Stimulated activated CD4-positive, alpha-beta T cell treated with anti-CD3 and anti-CD28 coated beads, TNF-alpha, amount 100 ng/mL, for 48 hours (primary cell): ENCODE results near the gene RFC1.
"Not testable (repeated sequence)": the region's sequence is repeated elsewhere in the genome, so short reads cannot be mapped to it uniquely, and the experiment has no call there.

Source experiments
- DNase-seq, 3 donors: peaks; one replicate each; pipeline ENCODE4 v3.0.0-alpha.2; 2020; ENCODE audit warnings: low read depth in 3 of 3

The RFC1 gene

DNA sequence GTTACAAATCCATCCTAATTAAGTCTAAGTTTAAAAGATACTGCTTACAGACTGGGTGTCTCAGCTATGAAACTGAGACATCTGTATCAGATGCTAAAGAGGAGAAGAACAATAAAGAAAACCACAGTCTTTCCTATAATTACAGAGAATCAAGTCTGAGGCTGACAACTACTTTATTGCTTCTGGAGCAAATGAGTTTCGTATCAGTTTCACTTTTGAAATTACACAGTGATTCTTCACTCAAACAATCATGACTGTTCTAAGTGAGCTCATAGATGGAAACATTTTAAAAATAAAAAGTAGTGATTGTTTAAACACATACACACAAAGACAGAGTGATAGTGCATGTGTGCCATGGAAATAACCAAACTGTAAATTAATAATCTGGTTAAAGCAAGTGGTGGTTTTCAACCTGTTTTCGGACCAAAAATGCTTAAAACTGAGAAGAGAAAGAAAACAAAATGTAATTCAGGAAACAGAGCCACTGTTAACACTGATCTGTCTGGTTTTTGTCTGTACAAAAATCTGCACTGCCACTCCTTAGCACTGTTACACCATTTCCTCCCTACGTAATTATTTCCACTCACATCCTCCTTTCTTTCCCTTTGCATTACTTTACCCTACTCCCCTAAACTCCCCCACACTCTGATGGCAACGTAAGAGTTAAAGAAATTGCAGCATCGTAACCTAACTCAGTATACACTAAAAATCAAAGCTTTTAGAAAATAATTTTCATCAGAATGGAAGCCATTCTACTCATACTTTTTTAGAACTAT is 12.5 kb downstream of the RFC1 start:
- no peak for DNase-seq

DNA sequence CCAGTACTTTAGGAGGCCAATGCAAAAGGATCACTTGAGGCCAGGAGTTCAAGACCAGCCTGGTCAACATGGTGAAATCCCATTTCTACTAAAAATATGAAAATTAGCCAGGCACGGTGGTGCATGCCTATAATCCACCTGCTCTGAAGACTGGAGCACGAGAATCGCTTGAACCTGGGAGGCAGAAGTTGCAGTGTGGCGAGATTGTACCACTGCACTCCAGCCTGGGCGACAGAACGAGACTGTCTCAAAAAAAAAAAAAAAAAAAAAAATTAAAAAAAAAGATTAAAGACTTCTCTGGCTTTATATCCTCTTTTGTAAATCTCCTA is 13.0 kb downstream of the RFC1 start:
- DNase-seq = not testable (repeated sequence)

DNA sequence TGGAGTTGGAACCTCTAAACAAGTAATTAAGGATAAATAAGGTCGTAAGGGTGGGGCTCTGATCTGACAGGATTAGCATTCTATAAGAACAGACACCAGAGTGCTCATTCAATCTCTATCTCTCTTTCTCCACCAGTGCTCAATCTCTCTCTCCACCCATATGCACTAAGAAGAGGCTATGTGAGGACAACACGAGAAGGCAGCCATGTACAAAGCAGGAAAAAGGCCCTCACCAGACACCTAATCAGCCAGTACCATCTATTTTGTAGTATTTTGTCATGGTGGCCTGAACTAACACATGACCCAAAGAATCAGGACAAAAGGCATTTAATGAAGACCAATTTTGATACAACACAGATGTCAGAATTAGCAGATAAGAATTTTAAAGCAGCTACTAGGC is 16.8 kb downstream of the RFC1 start:
- DNase-seq = no peak

DNA sequence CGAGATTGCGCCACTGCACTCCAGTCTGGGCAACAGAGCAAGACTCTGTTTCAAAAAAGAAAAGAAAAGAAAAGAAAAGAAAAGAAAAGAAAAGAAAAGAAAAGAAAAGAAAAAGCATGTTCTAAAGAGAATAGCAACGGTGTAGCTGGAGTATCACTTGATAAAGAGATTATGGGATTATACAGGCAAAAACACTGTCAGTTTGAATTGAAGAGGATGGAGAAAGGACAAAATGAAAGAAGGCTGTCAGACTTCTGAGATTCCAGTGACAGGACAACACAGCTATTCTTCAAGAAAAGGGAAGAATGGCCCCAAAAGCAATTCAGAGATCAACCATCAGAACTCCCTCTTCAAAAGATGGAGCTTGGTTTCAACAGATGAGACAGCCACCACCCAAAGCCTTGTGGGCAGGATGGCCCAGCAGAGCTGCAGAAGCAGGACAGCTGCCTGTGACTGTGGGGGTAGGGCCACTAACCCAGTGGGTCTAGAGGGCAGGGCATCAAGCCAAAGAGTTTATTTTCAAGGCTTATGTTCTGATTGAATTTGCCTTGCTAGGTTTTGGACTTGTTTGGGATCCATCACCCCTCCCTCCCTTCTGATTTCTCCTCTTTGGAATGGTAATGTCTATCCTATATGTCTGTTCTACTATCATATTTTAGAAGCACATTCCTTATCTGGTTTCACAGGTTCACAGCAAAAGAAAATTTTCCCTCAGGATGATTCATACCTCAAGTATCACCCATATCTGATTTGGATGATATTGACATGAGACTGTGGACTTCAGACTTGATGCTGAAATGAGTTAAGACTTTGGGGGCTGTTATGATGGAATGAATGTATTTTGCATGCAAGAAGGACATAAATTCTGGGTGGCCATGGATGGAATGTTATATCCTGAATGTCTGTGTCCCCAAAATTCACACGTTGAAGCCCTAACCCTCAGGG is 17.5 kb downstream of the RFC1 start:
- DNase-seq = no peak

DNA sequence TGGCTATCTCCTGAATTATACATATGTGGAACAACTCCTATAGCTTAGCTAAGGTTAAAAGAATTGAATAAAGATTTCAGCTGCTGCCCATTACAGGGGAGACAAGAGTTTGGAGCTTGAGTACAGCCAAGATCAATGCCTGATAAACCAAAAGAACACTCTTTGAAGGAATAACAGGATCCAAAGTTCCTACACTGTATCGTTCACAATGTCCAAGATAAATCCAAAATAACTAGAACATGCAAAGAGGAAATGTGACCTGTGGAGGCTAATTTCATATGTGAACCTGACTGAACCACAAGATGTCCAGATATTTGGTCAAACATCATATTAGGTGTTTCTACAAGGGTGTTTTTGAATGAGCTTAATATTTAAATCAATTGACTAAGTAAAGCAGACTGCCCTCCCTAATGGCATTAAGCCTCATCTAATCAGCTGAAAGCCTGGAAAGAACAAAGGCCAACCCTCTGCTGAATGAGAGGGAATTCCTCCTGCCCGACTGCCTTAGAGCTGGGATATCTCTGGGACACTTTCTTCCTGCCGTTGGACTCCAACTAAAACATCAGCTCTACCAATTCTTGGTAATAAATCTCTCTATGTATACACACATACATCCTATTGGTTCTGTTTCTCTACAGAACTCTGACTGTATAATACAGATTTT is 19.2 kb downstream of the RFC1 start:
- no peak for DNase-seq

DNA sequence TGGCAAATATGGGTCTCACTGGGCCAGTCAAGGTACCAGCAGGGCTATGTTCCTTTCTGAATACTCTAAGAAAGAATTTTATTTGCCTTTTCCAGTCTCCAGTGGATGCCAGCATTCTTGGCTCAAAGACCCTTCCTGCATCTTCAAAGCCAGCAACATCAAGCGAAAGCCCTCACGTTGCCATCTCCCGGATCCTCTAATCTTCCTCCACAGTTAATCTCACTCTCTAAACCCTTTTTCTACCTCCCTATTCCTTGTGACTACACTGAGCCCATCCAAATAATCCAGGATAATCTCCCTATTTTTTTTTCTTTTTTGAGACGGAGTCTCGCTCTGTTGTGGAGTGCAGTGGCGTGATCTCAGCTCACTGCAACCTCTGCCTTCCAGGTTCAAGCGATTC is 23.4 kb downstream of the RFC1 start:
- no peak for DNase-seq

DNA sequence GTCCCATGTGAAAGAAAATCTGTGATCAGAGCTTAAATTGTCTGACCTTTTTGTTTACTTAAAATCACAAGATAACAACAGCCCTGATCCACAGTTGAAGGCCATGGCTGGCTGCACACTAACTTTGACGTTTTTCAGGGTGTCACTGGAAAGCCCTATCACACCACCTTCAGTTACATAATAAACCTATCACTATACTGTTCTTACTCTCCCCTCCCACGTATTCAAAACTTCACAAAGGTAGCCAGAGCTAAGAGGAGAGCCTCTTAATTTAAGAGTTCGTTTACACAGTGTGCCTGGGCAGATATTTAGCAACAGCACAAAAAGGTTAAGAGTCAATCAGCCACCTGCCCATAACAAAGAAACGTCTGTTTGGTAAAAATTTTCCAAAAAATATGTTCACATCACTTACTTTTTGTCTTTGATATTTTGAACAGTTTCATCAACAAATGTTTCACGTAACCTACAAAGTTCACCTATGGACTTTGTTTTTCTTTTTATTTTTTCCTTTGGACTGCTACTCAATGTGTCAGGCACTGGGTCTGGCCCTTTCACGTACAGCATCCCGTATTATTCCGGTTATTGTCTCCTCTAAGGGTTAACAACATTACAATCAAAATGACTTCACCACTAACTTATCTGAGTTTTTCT is 25.0 kb downstream of the RFC1 start:
- DNase-seq = no peak

DNA sequence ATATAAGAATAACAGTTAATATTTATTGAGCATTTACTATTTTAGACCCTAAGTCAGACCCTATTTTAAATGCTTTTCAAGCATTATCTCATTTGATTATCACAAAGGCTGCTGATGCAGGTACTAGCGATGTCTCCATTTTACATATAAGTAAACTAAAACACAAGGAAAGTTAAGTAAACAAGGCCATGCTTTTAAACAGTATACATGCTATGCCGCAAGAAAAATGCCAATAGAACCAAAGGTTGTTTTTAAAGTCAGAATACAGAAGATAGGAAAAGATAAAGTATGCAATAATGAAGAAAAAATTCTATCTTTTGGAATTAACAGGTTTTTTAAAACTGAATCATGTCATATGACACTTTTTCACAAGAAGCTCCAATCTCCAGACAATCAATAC is 26.2 kb downstream of the RFC1 start:
- no peak for DNase-seq

DNA sequence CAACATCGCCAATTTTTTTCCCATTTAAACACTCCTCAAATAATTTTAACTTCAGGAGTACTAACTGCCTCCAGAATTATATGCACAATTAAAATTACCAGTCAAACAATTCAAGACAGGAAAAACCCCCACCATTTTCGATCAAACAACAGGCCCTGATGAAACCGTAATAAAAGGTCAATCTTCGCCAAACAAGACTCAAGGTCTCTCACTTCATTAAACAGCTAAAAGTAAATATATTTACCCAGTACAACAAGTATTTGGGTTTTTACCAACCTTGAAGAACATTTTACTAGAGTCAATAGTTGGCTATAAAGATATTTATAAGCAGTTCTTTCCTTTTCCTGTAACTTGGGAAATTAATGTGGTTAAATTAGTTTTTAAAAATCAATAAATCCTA is 28.3 kb downstream of the RFC1 start:
- DNase-seq = no peak

DNA sequence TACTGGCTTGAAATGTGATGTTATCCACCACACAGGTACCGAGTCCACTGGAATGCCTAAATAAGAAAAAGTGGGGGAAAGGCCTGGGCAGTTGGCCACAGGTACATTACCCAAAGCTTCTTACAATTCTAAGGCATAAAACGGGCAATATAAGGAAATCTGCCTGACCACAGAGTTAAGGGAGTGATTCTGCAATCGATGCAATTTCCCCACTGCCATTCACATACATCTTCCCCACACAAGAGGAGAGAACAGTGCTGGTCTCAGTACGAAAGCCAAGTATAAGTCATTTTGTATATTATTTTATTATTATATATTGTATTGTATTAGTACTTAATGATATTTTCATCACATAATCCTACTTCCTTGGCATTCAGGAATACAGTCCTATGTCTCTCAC is 30.6 kb downstream of the RFC1 start:
- no peak for DNase-seq

DNA sequence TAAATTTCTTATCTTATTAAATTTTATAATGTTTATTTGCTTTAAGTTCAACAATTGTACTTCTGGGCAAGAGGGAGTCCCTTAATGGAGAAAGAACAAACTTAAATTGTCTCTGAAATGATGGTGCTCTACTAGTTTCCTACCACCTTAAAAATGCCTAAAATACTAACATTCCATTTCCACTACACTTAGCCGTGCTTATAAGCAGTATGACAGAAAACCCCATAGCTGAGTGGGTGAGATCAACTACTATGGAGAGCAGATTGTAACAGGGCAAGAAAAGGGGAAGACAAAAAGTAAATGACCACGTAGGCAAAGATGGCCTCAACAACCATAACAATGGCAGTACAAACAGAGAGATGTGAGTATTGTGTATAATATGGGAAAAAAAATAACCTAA is 35.0 kb downstream of the RFC1 start:
- no peak for DNase-seq

DNA sequence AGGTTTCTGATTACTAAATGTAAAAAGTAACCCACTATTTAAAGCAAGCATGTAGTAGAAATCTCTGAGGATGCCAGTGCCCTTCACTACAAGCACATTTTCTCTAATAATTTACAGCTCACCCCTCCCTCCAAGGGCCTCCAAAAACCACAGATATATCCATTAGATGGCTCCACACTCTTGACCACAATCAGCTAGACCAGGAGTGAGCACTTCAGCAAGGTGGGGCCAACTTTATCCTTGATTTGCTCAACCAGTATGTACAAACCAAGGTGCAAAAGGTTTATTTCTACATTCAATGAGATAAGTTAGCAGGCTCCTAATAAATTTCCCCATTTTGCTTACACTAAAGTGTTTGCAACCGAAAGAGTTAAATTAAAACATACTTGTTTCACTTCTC is 35.8 kb downstream of the RFC1 start:
- no peak for DNase-seq

DNA sequence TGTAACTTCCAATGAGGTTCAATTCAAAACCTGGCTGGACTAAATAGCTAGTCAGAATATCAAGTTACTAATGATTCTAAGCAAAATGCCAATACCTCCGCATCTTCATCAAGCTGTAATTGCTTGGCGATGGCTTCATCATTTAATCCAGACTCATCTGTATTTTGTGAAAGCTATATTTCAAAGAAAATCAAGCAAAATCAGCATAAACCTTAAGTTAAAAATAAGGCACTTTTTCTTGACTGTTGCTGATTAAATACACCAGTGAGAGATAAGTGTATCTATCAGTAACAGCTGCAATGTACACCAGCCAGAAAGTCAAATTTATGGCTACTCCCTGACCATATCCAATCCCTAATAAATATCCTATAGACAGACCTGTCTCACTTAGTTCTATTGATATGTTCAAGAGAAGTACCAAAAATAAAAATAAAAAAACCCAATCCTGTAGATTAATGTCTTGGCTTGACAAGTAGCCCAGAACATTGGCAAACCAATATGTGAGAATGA is 39.6 kb downstream of the RFC1 start:
- no peak for DNase-seq

DNA sequence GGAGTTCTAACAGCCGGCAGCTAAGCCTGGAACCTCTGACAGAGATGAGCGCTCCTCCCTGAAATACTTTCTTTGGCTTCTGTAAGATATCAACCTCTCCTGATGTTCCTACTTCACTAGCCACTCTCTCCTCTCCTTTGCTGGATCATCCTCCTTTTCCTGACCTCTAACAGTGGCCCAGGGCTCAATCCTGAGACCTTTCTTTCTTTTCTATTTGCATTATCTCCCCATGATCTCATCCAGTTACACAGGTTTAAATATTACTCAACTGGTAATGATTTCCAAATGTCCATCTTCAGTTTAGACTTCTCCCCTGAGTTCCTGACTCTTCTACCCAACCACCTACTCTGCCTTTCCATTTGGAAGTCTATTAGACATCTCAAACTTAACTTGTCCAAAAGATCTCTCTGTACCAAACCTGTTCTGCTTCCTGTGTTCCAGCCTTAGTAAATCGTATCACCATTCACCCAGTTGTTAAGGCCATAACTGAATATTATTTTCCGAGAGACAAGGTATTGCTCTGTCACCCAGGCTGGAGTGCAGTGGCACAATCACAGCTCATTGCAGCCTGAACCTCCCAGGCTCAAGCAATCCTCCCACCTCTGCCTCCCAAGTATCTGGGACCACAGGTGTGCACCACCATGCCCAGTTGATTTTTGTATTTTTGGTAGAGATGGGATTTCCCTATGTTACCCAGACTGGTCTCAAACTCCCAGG is 41.1 kb downstream of the RFC1 start:
- DNase-seq = no peak

DNA sequence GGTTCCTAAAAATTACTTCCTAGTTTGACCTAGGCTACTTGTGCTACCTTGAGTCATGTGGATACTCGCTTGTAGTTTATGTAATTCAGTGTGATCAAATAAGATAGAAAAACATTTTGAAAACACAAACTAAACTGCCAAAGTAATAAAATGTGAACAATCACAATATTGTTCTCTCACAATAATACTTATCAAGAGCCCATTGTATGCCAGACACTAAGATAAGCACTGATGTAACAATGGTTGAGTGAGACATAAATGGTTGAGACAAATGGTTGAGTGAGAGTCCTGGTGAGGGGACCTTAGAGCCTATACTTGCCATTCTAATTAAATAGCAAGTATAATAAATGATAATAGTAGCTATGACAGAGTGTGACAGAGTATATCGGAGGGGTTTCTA is 41.7 kb downstream of the RFC1 start:
- DNase-seq = no peak

DNA sequence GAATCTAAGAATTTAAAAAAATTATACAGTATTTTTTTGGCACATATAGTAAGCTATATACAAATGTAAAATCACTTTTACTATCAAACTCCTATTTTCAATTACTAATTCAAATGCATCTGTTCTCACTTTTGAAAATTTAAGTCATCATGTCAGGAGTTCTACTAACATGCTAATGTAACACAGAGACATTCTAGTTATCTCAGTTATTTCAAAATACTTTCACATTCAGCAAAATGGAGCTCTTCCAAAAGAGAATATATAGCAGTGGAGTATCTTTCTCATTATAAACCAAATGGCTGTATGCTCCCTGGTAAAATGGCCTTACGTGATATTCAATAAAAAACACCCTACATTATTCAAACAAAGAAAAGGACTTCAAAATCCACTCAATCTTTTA is 42.3 kb downstream of the RFC1 start:
- no peak for DNase-seq

DNA sequence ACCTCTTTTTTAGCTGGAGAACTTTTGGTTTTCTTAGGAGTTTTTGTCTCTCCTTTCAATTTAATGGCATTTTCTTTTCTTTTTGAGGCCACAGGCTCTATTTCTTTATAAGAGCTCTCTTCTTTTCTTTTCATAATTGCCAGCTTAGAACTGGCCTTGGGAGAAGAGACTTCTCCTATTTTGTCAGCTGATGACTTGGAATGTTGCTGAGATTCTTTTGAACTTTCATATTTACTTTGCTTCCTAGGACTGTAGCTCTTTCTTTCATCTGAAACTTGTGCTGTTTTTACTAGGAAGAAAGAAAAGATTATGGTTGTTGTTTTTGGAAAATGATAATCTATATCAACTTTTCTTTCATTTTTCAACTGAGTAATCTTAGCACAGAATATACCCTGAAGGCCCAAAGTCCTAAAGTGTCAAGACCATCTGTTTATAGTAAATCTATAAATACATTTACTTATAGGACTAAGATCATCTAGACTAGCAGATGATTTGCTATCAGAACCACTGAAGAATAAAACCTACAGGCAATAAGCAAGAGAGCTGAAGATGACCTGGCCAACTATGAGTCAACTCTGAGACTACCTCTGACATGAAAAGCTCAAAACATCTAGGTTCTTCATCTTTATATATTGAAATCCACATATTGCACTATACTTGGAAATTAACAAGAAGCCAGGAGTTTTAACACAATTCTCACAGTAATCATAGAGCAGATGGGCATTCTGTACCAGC is 45.6 kb downstream of the RFC1 start:
- no peak for DNase-seq

DNA sequence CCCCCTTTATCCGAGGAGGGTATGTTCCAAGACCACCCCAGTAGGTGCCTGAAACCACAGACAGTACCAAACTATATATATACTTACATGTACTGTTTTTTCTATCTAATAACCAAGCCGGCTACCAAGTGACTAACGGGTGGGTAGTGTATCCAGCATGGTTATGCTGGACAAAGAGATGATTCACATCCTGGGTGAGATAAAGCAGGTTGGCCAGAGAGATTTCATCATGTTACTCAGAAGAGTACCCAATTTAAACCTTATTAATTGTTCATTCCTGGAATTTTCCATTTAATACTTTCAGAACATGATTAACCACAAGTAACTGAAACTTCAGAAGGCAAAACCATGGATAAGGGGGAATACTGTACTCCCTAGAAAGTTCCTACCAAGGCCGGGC is 46.5 kb downstream of the RFC1 start:
- no peak for DNase-seq

DNA sequence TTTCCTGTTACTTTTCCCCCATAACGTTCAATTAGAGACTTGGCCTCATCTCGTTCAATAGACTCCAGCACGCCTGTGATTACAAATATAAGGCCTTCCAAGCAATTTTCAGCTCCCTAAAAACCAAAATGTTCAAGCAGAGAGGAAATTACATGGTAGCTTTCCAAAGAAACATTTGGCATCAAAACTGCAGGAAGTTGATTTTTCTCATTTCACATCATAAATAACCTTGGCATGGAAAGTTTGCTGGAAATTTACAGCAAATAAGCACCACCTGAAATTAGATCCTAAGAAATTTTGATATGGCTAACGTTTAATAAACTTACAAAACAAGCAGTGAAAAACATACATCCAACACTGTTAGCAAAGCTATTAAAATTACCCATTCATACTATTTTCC is 53.3 kb downstream of the RFC1 start:
- DNase-seq = no peak

DNA sequence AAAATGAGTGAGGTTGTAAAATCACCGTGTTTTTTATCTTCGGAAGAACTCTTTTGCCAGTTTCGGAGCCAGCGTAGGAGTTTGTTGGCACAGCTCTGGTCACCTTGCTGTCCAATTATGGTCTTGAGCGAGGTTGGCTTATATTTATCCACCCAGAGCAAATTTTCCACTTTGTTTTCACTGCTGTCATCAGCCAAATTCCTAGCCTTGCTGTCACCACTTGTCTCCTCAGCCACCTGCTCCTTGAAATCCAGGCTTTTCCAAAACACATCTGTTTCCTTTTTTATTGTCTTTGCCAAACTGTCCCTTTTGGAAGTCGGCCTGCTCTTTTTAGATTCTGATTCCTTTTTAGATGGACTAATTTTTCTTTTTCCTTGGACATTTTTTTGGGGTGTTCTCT is 57.6 kb downstream of the RFC1 start:
- no peak for DNase-seq
